ENCODE data around the gene RPL23.

RPL23 gene

DNA sequence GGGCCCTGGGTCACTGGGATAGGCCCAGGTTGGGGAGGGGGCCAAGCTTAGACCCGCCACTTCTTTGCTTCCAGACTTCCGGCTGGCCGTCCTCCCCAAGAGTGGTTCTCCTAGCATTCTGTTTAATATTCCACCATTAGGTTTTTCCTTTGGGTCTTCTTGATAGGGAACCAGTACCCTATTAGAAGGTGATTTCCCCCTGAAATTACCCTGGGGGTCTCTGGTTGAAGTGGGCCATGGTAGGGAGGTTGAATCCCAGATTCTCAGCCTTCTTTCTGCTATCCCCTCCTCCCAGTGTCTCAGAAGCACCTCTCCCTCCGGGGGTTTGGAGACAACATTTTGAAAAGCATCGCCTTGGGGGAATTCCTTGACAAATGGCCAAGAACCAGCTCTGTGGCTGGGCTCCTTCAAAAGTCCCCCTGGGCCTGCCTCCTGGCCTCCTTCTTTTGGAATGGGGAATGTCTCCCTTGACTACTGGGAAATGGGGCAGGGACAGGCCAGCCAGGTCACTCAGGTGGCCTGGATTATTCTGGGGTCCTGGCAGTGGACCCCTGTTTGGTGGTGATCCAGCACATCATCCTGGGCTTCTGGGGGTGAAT, 22.1 kb upstream of the RPL23 start:
- TF ChIP-seq CTCF (IDR thresholded peaks at IDR 0.05; ENCODE audit: insufficient read depth, low read depth, low read length, missing control alignments): no peak
- no peak for DNase-seq (ENCODE audit: low read depth)

DNA sequence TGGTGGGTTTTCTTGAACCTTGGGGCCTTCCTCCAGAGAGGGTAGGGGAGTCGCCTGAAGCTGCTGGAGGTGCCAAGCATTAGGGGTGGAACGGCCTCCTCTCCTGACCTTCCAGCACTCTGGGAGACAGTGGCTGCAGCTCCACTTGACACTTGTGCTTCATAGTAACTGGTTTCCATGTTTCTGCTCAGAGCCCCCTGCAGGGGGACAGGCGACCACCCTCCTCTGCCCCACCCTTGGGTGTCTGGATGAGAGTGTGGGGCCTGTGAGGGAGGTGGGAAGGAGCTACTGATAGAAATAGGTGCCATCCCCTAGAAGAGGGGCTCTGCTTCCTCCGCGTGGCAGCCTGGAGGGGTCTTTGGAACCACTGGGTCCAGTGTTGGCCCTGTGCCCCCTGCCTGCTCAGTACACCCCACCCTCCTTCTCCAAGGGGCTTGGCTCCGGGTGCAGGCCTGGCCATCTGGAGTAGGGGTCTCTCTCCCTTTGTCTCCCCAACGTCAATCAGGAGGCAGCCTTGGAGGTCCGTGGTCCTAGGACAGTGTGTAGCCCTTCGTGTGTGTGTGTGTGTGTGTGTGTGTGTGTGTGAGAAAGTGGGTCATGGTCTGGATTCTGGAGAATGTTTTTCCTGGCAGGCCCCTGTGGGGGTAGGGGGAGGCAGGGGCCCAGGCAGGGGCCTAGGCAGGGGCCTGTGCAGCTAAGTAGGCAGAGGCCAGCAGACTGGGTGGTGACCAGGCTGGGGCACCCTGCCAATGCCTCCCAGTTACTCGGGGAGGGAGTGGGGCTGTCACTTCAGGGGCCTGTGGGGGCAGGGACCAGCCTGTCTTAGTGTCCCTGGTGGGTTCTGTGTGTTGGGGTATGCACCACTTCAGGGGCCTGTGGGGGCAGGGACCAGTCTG, 21.2 kb upstream of the RPL23 start:
- TF ChIP-seq CTCF (IDR thresholded peaks at IDR 0.05; ENCODE audit: insufficient read depth, low read depth, low read length, missing control alignments): no peak
- H3K4me3 ChIP-seq (ENCODE audit: low read depth, low read length): no peak overlapping the region

More for the DNA sequence above, 22.1 kb upstream of the RPL23 start:
- no peak overlapping the region for H3K4me3 ChIP-seq (ENCODE audit: low read depth, low read length)

GRCh38 chr17:38873640-38874380, 20.3 kb upstream of the RPL23 start:
- no peak for TF ChIP-seq CTCF (IDR thresholded peaks at IDR 0.05; ENCODE audit: insufficient read depth, low read depth, low read length, missing control alignments)
- no peak overlapping the region for H3K4me3 ChIP-seq (ENCODE audit: low read depth, low read length)
- DNase-seq (ENCODE audit: low read depth): no peak

More for the DNA sequence above, 21.2 kb upstream of the RPL23 start:
- DNase-seq (ENCODE audit: low read depth): no peak

GRCh38 chr17:38872671-38873385, 19.3 kb upstream of the RPL23 start:
- no peak for TF ChIP-seq CTCF (IDR thresholded peaks at IDR 0.05; ENCODE audit: insufficient read depth, low read depth, low read length, missing control alignments)
- H3K4me3 ChIP-seq (ENCODE audit: low read depth, low read length): no peak overlapping the region
- DNase-seq (ENCODE audit: low read depth): no peak

GRCh38 chr17:38872027-38872511, 18.5 kb upstream of the RPL23 start:
- H3K4me3 ChIP-seq (ENCODE audit: low read depth, low read length): peak overlapping the region; percentile 84
- no peak for DNase-seq (ENCODE audit: low read depth)
- TF ChIP-seq CTCF (IDR thresholded peaks at IDR 0.05; ENCODE audit: insufficient read depth, low read depth, low read length, missing control alignments): no peak
